GM13976 (cell line): ENCODE data around the gene ANTXR2.

ENCODE experiments used
- DNase-seq: peaks from one replicate; pipeline ENCODE4 v3.0.0; 2012; ENCODE audit warnings: low spot score
- in situ Hi-C: fragments of 300-500 bp; cut with MboI; formaldehyde crosslinking; loops from one replicate; pipeline ENCODE4 v1.12.0; 2022; ENCODE audit warnings: low sequenced_read_pairs, mixed read lengths, inconsistent platforms; ENCODE audit not compliant: unreplicated experiment
- TF ChIP-seq, protein P1 (sequence below): IDR thresholded peaks from 2 replicates; pipeline ENCODE4 v1.5.1; 2012; ENCODE audit warnings: borderline replicate concordance, mild to moderate bottlenecking; ENCODE audit not compliant: insufficient read depth; ENCODE audit errors: extremely low read depth, missing control alignments, control extremely low read depth

ANTXR2 gene

DNA sequence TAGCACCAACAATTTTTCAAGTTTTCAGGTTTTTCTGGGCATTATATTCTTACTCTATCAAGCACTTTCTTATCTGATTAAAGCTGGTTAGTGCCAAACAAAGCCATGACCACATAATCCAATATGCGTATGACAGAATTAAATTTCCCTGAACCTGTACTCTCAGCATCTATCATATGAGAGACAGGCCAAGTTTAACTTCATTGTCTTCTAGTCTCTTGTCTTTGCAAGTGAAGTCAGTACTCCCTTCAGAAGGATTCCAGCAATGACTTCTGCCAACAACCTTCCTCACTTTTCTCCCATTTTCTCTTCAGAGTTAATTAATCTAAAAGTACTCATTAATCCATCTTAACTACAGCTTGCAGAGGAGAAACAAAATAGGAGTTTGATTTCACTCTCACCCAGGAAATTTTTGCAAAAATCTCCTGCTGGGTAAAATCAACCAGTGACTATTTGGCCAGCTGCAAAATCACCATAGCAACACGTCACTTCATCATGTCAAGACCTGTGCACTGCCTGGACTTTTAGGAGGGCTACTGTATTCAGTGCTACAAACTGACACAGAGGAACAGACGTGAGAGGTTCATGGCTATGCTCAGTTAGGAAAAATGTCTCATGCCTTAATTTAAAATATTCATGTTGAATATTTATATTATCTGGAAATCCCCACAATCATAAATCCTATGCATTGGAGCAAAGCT lies 208.4 kb downstream of the ANTXR2 start:
- TF ChIP-seq, protein P1, sequence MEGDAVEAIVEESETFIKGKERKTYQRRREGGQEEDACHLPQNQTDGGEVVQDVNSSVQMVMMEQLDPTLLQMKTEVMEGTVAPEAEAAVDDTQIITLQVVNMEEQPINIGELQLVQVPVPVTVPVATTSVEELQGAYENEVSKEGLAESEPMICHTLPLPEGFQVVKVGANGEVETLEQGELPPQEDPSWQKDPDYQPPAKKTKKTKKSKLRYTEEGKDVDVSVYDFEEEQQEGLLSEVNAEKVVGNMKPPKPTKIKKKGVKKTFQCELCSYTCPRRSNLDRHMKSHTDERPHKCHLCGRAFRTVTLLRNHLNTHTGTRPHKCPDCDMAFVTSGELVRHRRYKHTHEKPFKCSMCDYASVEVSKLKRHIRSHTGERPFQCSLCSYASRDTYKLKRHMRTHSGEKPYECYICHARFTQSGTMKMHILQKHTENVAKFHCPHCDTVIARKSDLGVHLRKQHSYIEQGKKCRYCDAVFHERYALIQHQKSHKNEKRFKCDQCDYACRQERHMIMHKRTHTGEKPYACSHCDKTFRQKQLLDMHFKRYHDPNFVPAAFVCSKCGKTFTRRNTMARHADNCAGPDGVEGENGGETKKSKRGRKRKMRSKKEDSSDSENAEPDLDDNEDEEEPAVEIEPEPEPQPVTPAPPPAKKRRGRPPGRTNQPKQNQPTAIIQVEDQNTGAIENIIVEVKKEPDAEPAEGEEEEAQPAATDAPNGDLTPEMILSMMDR, result no peak
- DNase-seq, result no peak
- in situ Hi-C loops, result no loop called here

DNA sequence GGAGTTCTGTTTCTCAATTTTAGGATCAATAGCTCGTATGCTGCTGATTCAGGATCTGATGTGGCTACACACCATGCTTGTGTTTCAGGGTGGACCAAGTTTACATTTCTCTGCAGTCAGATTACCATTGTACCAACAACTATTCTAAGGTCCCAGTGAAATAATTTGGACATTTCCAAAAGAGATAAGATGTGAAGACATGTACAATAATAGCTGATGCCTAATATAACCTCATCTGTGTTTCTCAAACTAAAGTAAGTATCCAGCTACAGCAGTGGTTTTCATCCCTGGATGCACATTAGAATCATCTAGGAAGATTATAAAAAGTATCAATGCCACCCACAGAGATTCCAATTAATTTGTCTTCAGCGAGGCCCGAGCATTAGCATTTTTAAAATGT lies 209.7 kb downstream of the ANTXR2 start:
- in situ Hi-C loops, result no loop called here
- TF ChIP-seq, protein P1, result no peak
- DNase-seq, result no peak

DNA sequence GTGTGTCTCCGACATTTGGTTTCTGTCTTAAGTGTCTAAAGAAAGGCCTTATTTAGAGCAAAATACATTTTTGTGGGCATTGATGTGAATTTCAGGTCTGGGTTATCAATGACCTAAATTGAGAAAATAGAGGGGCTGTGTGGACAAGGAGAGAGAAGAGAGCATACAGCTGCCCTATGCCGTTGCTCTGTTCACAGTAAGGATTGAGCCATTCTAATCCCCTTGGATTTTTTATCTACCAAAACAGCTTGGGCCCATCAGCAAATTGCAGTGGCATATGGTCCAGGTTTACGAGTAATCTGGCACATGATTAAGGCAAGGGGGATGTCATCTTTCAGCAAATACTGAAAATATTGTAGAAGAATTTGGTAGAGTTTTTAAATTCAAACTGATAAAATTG lies 210.2 kb downstream of the ANTXR2 start:
- in situ Hi-C loops, result no loop called here
- TF ChIP-seq, protein P1, result no peak
- DNase-seq, result no peak

DNA sequence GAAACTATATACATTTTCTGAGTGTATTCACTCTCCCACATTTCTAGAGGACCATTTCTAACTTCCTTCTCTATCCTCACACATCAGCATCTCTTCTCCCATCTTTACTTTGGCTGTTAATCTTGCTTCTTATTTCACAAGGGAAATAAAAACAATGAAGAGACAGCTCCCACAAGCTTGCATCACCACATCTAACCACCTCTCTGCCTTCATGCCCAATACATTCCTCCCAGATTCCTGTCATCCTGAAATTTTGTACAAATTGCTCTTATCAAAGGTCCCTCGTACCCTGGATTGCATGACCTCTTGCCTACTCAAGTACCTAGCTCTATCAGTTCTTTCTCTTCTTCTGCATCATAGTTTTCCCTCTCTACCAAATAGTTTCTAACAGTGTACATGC lies 215.2 kb downstream of the ANTXR2 start:
- DNase-seq, result no peak
- in situ Hi-C loops, result no loop called here
- TF ChIP-seq, protein P1, result no peak

DNA sequence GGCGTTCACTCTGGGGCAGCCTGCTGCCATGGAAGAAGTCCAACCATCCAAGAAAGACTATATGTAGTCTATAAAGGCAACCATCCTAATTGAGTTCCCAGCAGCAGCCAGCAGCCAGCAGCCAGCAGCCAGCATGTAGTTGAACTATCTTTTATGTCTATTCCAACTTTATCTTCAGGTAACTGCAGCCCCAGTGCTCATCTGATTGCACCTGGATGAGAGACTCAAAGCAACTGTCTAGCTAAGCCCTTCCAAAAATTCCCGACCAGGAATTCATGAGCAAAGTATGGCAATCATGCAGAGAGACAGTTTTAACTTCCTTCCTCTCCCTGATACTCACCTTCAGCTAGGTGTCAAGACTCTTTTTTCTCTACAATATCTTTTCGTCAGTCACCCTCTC lies 216.8 kb downstream of the ANTXR2 start:
- TF ChIP-seq, protein P1, result no peak
- no peak for DNase-seq
- in situ Hi-C loops, result no loop called here

DNA sequence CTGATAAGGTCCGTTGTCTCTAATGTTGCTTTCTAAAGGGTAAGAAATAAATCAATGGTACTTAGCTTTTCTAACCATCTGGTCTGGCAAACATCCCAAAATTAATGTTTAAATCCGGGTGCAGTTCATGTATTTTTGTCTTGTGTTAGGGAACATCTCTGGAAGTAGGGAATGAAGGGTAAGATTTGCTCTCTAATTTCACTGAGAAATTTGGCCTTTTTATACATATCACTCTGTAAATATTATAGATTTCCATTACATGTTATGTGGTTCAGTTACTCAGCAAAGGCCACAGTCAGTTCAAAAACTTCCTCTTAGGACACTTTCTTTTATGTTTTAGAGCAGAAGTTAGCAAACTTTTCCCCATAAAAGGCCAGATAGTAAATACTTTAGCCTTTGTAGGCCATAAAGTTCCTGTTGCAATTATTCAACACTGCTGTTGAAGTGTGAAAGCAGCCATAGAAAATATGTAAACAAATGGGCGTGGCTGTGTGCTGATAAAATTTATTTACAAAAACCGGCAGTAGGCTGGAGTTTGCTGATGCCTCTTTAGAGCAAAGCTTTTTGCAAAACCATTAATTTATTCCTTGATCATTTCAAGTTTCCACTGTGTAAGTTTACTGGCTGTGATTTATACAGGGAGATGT lies 218.1 kb downstream of the ANTXR2 start:
- DNase-seq, result no peak
- TF ChIP-seq, protein P1, result no peak
- in situ Hi-C loops, result no loop called here
